ENCODE results near the gene PELI2. TPM values are rescaled to one million over a fixed set of nuclear protein-coding genes. Genes with fewer than 3 reads are reported as not detected.
A peak's percentile ranks its signal among the peaks of the same experiment; 100 is the strongest.

The PELI2 gene
- polyA plus RNA-seq, 1 donor (not counting 4 experiments of a cell fraction or from before 2014, with no cell fraction given), result not detected

DNA sequence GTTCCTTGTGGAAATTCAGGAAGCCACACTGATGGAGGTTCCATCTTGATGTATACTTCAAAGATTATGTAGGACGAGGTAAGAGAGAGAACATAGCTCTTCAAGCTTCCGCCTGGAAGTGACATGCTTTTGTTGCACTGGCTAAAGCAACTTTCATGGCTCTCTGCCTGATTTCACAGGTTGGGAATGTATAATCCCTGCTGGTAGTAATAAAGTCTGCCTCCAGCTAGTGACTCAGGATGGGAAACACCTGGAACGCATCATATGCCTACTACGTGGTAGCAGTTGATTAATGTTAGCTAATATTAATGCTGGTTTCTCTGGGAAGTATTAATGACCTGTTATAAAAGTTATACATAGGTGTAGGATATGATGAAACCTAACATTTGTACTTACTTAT, 71.1 kb downstream of the PELI2 start:
- H3K4me3 ChIP-seq (ENCODE audit: control insufficient read depth in 2 of 3, extremely low read depth in 1 of 3, insufficient read depth in 2 of 3, low read depth in 1 of 3, low read length in 3 of 3), result no peak overlapping the region
- H4K20me1 ChIP-seq (ENCODE audit: control insufficient read depth, extremely low read depth, insufficient read depth, low read length), result no peaks in the 10 kb centered on the region
- dilution Hi-C loops (cut with MboI; ENCODE audit: extremely low pct_ligation_motif_present, low sequenced_read_pairs), result no loop called here
- H3K79me2 ChIP-seq (ENCODE audit: control insufficient read depth, insufficient read depth, low read length), result no peaks in the 10 kb centered on the region
- peak overlapping the region; percentile 58 for H3K27ac ChIP-seq (ENCODE audit: control insufficient read depth, insufficient read depth, low read length)
- no peaks in the 10 kb centered on the region for H3K36me3 ChIP-seq (ENCODE audit: control insufficient read depth in 2 of 2, extremely low read depth in 1 of 2, insufficient read depth in 2 of 2, low read length in 2 of 2)
- no peak overlapping the region for H3K9ac ChIP-seq (ENCODE audit: control insufficient read depth, extremely low read depth, insufficient read depth, low read length)
- peak overlapping the region; percentile 81 for H2AFZ ChIP-seq (ENCODE audit: control insufficient read depth, low read length)
- H3K27me3 ChIP-seq (ENCODE audit: control insufficient read depth, extremely low read depth, insufficient read depth, low read length), result no peaks in the 10 kb centered on the region
- peaks cover 8% of the 10 kb centered on the region for H3K4me1 ChIP-seq (ENCODE audit: control insufficient read depth, extremely low read depth, insufficient read depth, low read length)
- DNase-seq (ENCODE audit: low read depth, low spot score) (peak; percentile 75), FAIRE-seq (peak; percentile 96)
- no peaks in the 10 kb centered on the region for H3K9me3 ChIP-seq (ENCODE audit: control insufficient read depth, low read depth, low read length)
- peak overlapping the region; percentile 61 for H3K4me2 ChIP-seq (ENCODE audit: control insufficient read depth, extremely low read depth, insufficient read depth, low read depth, low read length)
- H3K9me1 ChIP-seq (ENCODE audit: control insufficient read depth, extremely low read depth, insufficient read depth, low read length), result no peaks in the 10 kb centered on the region
- TF ChIP-seq EZH2 (IDR thresholded peaks at IDR 0.05; ENCODE audit: low read length), result no peak
- TF ChIP-seq, protein P1, sequence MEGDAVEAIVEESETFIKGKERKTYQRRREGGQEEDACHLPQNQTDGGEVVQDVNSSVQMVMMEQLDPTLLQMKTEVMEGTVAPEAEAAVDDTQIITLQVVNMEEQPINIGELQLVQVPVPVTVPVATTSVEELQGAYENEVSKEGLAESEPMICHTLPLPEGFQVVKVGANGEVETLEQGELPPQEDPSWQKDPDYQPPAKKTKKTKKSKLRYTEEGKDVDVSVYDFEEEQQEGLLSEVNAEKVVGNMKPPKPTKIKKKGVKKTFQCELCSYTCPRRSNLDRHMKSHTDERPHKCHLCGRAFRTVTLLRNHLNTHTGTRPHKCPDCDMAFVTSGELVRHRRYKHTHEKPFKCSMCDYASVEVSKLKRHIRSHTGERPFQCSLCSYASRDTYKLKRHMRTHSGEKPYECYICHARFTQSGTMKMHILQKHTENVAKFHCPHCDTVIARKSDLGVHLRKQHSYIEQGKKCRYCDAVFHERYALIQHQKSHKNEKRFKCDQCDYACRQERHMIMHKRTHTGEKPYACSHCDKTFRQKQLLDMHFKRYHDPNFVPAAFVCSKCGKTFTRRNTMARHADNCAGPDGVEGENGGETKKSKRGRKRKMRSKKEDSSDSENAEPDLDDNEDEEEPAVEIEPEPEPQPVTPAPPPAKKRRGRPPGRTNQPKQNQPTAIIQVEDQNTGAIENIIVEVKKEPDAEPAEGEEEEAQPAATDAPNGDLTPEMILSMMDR (optimal IDR thresholded peaks at IDR 0.05 in 1 of 3, IDR thresholded peaks at IDR 0.05 in 1 of 3, conservative IDR thresholded peaks at IDR 0.05 in 1 of 3; ENCODE audit: extremely low read depth in 1 of 3, insufficient read depth in 2 of 3, low read length in 3 of 3), result no peak

DNA sequence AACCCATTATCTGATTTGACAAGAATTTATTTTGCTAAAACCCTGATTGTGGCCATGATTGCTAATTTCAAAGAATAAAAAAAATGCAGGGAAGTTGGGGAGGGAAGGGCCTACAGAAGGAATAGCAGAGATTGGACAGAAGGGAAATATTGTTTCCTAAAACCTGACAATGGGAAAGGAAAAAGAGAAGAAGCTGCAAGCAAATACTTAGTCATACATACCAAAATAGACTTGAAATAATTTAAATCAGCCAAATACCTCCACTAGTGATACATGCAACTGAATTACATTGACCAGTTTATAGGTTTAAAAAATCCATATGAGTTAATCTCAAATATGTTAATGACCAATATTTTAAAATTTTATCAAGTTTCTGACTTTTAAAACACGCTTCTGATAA, 75.1 kb downstream of the PELI2 start:
- Histone ChIP-seq H2AFZ (ENCODE audit: control insufficient read depth, low read length) (no peak overlapping the region), H3K9me3 (ENCODE audit: control insufficient read depth, low read depth, low read length) (no peaks in the 10 kb centered on the region), H3K4me3 (ENCODE audit: control insufficient read depth in 2 of 3, extremely low read depth in 1 of 3, insufficient read depth in 2 of 3, low read depth in 1 of 3, low read length in 3 of 3) (no peak overlapping the region), H3K79me2 (ENCODE audit: control insufficient read depth, insufficient read depth, low read length) (no peaks in the 10 kb centered on the region), H3K4me2 (ENCODE audit: control insufficient read depth, extremely low read depth, insufficient read depth, low read depth, low read length) (no peak overlapping the region), H3K27ac (ENCODE audit: control insufficient read depth, insufficient read depth, low read length) (no peak overlapping the region), H4K20me1 (ENCODE audit: control insufficient read depth, extremely low read depth, insufficient read depth, low read length) (no peaks in the 10 kb centered on the region), H3K9me1 (ENCODE audit: control insufficient read depth, extremely low read depth, insufficient read depth, low read length) (no peaks in the 10 kb centered on the region), H3K36me3 (ENCODE audit: control insufficient read depth in 2 of 2, extremely low read depth in 1 of 2, insufficient read depth in 2 of 2, low read length in 2 of 2) (no peaks in the 10 kb centered on the region), H3K4me1 (ENCODE audit: control insufficient read depth, extremely low read depth, insufficient read depth, low read length) (peaks cover 8% of the 10 kb centered on the region), H3K27me3 (ENCODE audit: control insufficient read depth, extremely low read depth, insufficient read depth, low read length) (no peaks in the 10 kb centered on the region), H3K9ac (ENCODE audit: control insufficient read depth, extremely low read depth, insufficient read depth, low read length) (no peak overlapping the region)
- FAIRE-seq (no peak), DNase-seq (ENCODE audit: low read depth, low spot score) (no peak)
- TF ChIP-seq, protein P1 (optimal IDR thresholded peaks at IDR 0.05 in 1 of 3, IDR thresholded peaks at IDR 0.05 in 1 of 3, conservative IDR thresholded peaks at IDR 0.05 in 1 of 3; ENCODE audit: extremely low read depth in 1 of 3, insufficient read depth in 2 of 3, low read length in 3 of 3), result no peak
- no peak for TF ChIP-seq EZH2 (IDR thresholded peaks at IDR 0.05; ENCODE audit: low read length)
- dilution Hi-C loops (cut with MboI; ENCODE audit: extremely low pct_ligation_motif_present, low sequenced_read_pairs), result no loop called here

Data from keratinocyte (primary cell).